GM23338 (cell line): Measurements from ENCODE around the gene RPUSD1. TPM values are rescaled to one million over a fixed set of nuclear protein-coding genes. Genes with fewer than 3 reads are reported as not detected.

Source experiments
- ATAC-seq: fragments of 200-7000 bp; cut with Tn5 transposase; 3 replicates; pipeline ENCODE4 v1.9.1; 2020
- DNase-seq: peaks from one replicate; pipeline ENCODE4 v3.0.0-alpha.2; 2015; ENCODE audit warnings: low spot score
- H2AFZ ChIP-seq: fragments of 200-600 bp; sonication (generic); 2 replicates; pipeline ENCODE4 v1.8.0; 2016; ENCODE audit warnings: antibody characterized with exemption, mild to moderate bottlenecking, moderate library complexity
- H3F3A ChIP-seq: fragments of 200-600 bp; sonication (generic); replicated peaks from 2 replicates; pipeline ENCODE4 v1.8.0; 2017; ENCODE audit warnings: antibody characterized with exemption, mixed run types, low read depth
- H3K27ac ChIP-seq: fragments of 200-600 bp; sonication (generic); 2 replicates; pipeline ENCODE4 v1.6.1; 2016; ENCODE audit warnings: low read depth
- H3K27me3 ChIP-seq: fragments of 200-600 bp; sonication (generic); 2 replicates; pipeline ENCODE4 v1.8.0; 2016; ENCODE audit warnings: mild to moderate bottlenecking, mixed run types, moderate library complexity; ENCODE audit not compliant: insufficient read depth
- H3K36me3 ChIP-seq: fragments of 200-600 bp; sonication (generic); 2 replicates; pipeline ENCODE4 v1.8.0; 2016; ENCODE audit warnings: mild to moderate bottlenecking; ENCODE audit not compliant: insufficient read depth
- H3K4me1 ChIP-seq: fragments of 200-600 bp; sonication (generic); 2 replicates; pipeline ENCODE4 v1.8.0; 2016; ENCODE audit warnings: mild to moderate bottlenecking, moderate library complexity; ENCODE audit not compliant: insufficient read depth
- H3K4me2 ChIP-seq: fragments of 200-600 bp; sonication (generic); 2 replicates; pipeline ENCODE4 v1.7.1; 2017; ENCODE audit warnings: mixed run types
- H3K4me3 ChIP-seq: fragments of 200-600 bp; sonication (generic); 2 replicates; pipeline ENCODE4 v1.6.1; 2016; ENCODE audit warnings: mixed run types
- H3K79me2 ChIP-seq: fragments of 200-600 bp; sonication (generic); replicated peaks from 2 replicates; pipeline ENCODE4 v1.8.0; 2017; ENCODE audit warnings: mild to moderate bottlenecking; ENCODE audit not compliant: insufficient read depth
- H3K9me2 ChIP-seq: fragments of 200-600 bp; sonication (generic); 2 replicates; pipeline ENCODE4 v1.8.0; 2017; ENCODE audit not compliant: insufficient read depth
- H4K20me1 ChIP-seq: fragments of 200-600 bp; sonication (generic); replicated peaks from 2 replicates; pipeline ENCODE4 v1.8.0; 2017; ENCODE audit warnings: mild to moderate bottlenecking; ENCODE audit not compliant: insufficient read depth
- H3K27ac Mint-ChIP-seq: 2 replicates; pipeline ENCODE4 v1.8.0; 2020; ENCODE audit warnings: inconsistent platforms, mild to moderate bottlenecking, moderate library complexity, mixed read lengths
- H3K27me3 Mint-ChIP-seq: 3 replicates; pipeline ENCODE4 v1.8.0; 2022; ENCODE audit warnings: low read depth, mild to moderate bottlenecking, moderate library complexity, mixed read lengths, inconsistent platforms; ENCODE audit not compliant: insufficient read depth, poor library complexity
- H3K36me3 Mint-ChIP-seq: 3 replicates; pipeline ENCODE4 v1.8.0; 2021; ENCODE audit warnings: low read depth, mild to moderate bottlenecking, inconsistent platforms, moderate library complexity, mixed read lengths
- H3K4me1 Mint-ChIP-seq: 3 replicates; pipeline ENCODE4 v1.8.0; 2020; ENCODE audit warnings: mild to moderate bottlenecking, inconsistent platforms, mixed read lengths
- H3K4me3 Mint-ChIP-seq: 3 replicates; pipeline ENCODE4 v1.8.0; 2021; ENCODE audit warnings: moderate library complexity, mild to moderate bottlenecking, inconsistent platforms, mixed read lengths
- H3K9me3 Mint-ChIP-seq: 3 replicates; pipeline ENCODE4 v1.8.0; 2020; ENCODE audit warnings: moderate library complexity, mild to moderate bottlenecking, inconsistent platforms, mixed read lengths
- CTCF ChIP-seq, 2 experiments: fragments of 200-600 bp in 1 of 2; sonication (generic) in 1 of 2; conservative IDR thresholded peaks; 2 replicates each; pipeline versions ENCODE4 v1.5.1 to v1.6.1; 2016 to 2017; ENCODE audit warnings: antibody characterized with exemption in 2 of 2, low read depth in 2 of 2, mild to moderate bottlenecking in 2 of 2, moderate library complexity in 1 of 2
- JUNB ChIP-seq: IDR thresholded peaks from one replicate; pipeline ENCODE4 v1.6.1; 2016; ENCODE audit warnings: antibody characterized with exemption; ENCODE audit not compliant: unreplicated experiment
- NANOG ChIP-seq: IDR thresholded peaks from 2 replicates; pipeline ENCODE4 v1.6.1; 2016; ENCODE audit warnings: antibody characterized with exemption, borderline replicate concordance
- STAT1 ChIP-seq: IDR thresholded peaks from one replicate; pipeline ENCODE4 v1.6.1; 2016; ENCODE audit warnings: antibody characterized with exemption; ENCODE audit not compliant: unreplicated experiment
- ZNF331 ChIP-seq: fragments of 250-450 bp; sonication (Bioruptor Pico); IDR thresholded peaks from 2 replicates; pipeline ENCODE4 v1.5.0; 2020; ENCODE audit warnings: low read depth, mild to moderate bottlenecking, moderate library complexity
- ZNF462 ChIP-seq: fragments of 250-450 bp; sonication (Bioruptor Pico); IDR thresholded peaks from 2 replicates; pipeline ENCODE4 v1.5.0; 2020; ENCODE audit warnings: mild to moderate bottlenecking, moderate library complexity
- polyA plus RNA-seq: library from polyadenylated mRNA; unstranded; fragments of >200 nt; fragmentation: Nextera tagmentation; extraction: Ambion mirVana; gene quantifications from 2 replicates; pipeline ENCODE4 v1.2.1, GENCODE V29; 2016
- total RNA-seq: library from RNA; depleted of rRNA; stranded (reverse); fragments of >200 nt; shearing (Covaris generic); gene quantifications from 2 replicates; pipeline ENCODE4 v1.2.3, GENCODE V29; 2014

RPUSD1 gene
- total and polyA plus RNA-seq, 2 experiments from 2014 or later = 19.1 to 79.5 TPM

GRCh38 chr16:799111-799947 lies 11.1 kb upstream of the RPUSD1 start:
- Histone ChIP-seq H3K79me2 (no peaks in the 10 kb centered on the region), H3K9me2 (no peaks in the 10 kb centered on the region), H3K4me2 (no peak overlapping the region), H2AFZ (no peak overlapping the region), H3F3A (no peaks in the 10 kb centered on the region), H3K4me1 (peaks cover 3% of the 10 kb centered on the region; the same call in 1 of the 2 replicates), H3K27me3 (peaks cover 36% of the 10 kb centered on the region), H4K20me1 (peaks cover 4% of the 10 kb centered on the region; the same call in 1 of the 2 replicates), H3K4me3 (no peak overlapping the region), H3K27ac (no peak overlapping the region), H3K36me3 (no peaks in the 10 kb centered on the region)
- no peak overlapping the region for H3K27ac Mint-ChIP-seq
- DNase-seq = no peak
- no peak for TF ChIP-seq ZNF462 (CRISPR knock-in tag)
- TF ChIP-seq STAT1 = no peak
- no peak for TF ChIP-seq NANOG
- TF ChIP-seq CTCF (conservative IDR thresholded peaks at IDR 0.05; ENCODE audit: low read depth in 2 of 2) = no peak
- no peak for TF ChIP-seq ZNF331 (CRISPR knock-in tag)
- no peak for TF ChIP-seq JUNB
- H3K27me3 Mint-ChIP-seq = peaks cover 24% of the 10 kb centered on the region
- no peak for ATAC-seq
- no peaks in the 10 kb centered on the region; the same call in 1 of the 3 replicates for H3K9me3 Mint-ChIP-seq
- H3K4me1 Mint-ChIP-seq = peaks cover 1% of the 10 kb centered on the region; the same call in 1 of the 3 replicates
- no peak overlapping the region for H3K4me3 Mint-ChIP-seq
- peaks cover 23% of the 10 kb centered on the region; the same call in 2 of the 3 replicates for H3K36me3 Mint-ChIP-seq
